Stimulated activated naive B cell treated with anti-CD40 and anti-IgM and Interleukin-4, amounts not matched to agents 10 μg/mL and 1 μg/mL and 100 μg/mL, for 72 hours (primary cell): ENCODE results near the gene GPR132.

Source experiments
- ATAC-seq, 2 donors: fragments of 150-1000 bp; cut with Tn5 transposase; replicated peaks; 2 replicates each; pipeline ENCODE4 v1.10.0; 2021; ENCODE audit warnings: moderate library complexity in 1 of 2
- DNase-seq: peaks from one replicate; pipeline ENCODE4 v3.0.0; 2021
- H3K27ac Mint-ChIP-seq: one replicate; pipeline ENCODE4 v1.8.0; 2022; ENCODE audit warnings: mild to moderate bottlenecking, mixed read lengths
- H3K27me3 Mint-ChIP-seq, 2 donors: one replicate each; pipeline ENCODE4 v1.8.0; 2022; ENCODE audit warnings: mixed read lengths in 2 of 2
- H3K36me3 Mint-ChIP-seq, 2 donors: one replicate each; pipeline ENCODE4 v1.8.0; 2022; ENCODE audit warnings: mixed read lengths in 2 of 2, mild to moderate bottlenecking in 1 of 2
- H3K4me1 Mint-ChIP-seq, 2 donors: one replicate each; pipeline ENCODE4 v1.8.0; 2022; ENCODE audit warnings: mixed read lengths in 2 of 2, mild to moderate bottlenecking in 1 of 2
- H3K4me3 Mint-ChIP-seq, 2 donors: one replicate each; pipeline ENCODE4 v1.8.0; 2022; ENCODE audit warnings: mild to moderate bottlenecking in 2 of 2, mixed read lengths in 2 of 2, moderate library complexity in 1 of 2
- H3K9me3 Mint-ChIP-seq, 2 donors: one replicate each; pipeline ENCODE4 v1.8.0; 2022; ENCODE audit warnings: mixed read lengths in 2 of 2, mild to moderate bottlenecking in 1 of 2

The GPR132 gene

GRCh38 chr14:105095236-105095805, 30.1 kb upstream of the GPR132 start:
- Mint-ChIP-seq H3K27me3 (peaks cover 9 to 25% of the 10 kb centered on the region in 2 donors), H3K27ac (no peak overlapping the region), H3K36me3 (peaks cover 3% of the 10 kb centered on the region in 2 donors), H3K4me1 (peaks cover 18 to 24% of the 10 kb centered on the region in 2 donors), H3K9me3 (peaks cover 4 to 6% of the 10 kb centered on the region in 2 donors), H3K4me3 (no peak overlapping the region)
- DNase-seq (no peak), ATAC-seq (no peak)

GRCh38 chr14:105094193-105094907, 29.1 kb upstream of the GPR132 start:
- Mint-ChIP-seq H3K4me1 (peaks cover 19 to 26% of the 10 kb centered on the region in 2 donors), H3K4me3 (peak overlapping the region; percentile 80 to 91), H3K27ac (peak overlapping the region; percentile 9), H3K9me3 (no peaks in the 10 kb centered on the region), H3K36me3 (no peaks in the 10 kb centered on the region), H3K27me3 (peaks cover 4 to 15% of the 10 kb centered on the region in 2 donors)
- DNase-seq (no peak), ATAC-seq (no peak)

- Mint-ChIP-seq H3K27me3 (peaks cover 5 to 13% of the 10 kb centered on the region in 2 donors), H3K4me3 (peak overlapping the region; percentile 80 to 91), H3K4me1 (peaks cover 21 to 30% of the 10 kb centered on the region in 2 donors), H3K27ac (peak overlapping the region; percentile 67), H3K9me3 (no peaks in the 10 kb centered on the region), H3K36me3 (no peaks in the 10 kb centered on the region)
- ATAC-seq: peak; percentile 79 to 81
- DNase-seq: peak; percentile 71
Measured at GRCh38 chr14:105093431-105094192, 28.4 kb upstream of the GPR132 start.

GRCh38 chr14:105093038-105093430, 27.8 kb upstream of the GPR132 start:
- peaks cover 9 to 17% of the 10 kb centered on the region in 2 donors for H3K27me3 Mint-ChIP-seq
- peak; percentile 48 to 59 for ATAC-seq
- H3K4me3 Mint-ChIP-seq: peak overlapping the region; percentile 87 to 91
- no peaks in the 10 kb centered on the region for H3K36me3 Mint-ChIP-seq
- peak overlapping the region; percentile 92 for H3K27ac Mint-ChIP-seq
- peak; percentile 37 for DNase-seq
- H3K4me1 Mint-ChIP-seq: peaks cover 24 to 34% of the 10 kb centered on the region in 2 donors
- H3K9me3 Mint-ChIP-seq: no peaks in the 10 kb centered on the region

- Mint-ChIP-seq H3K4me1 (peaks cover 24 to 34% of the 10 kb centered on the region in 2 donors), H3K36me3 (no peaks in the 10 kb centered on the region), H3K27me3 (peaks cover 9 to 17% of the 10 kb centered on the region in 2 donors), H3K27ac (peak overlapping the region; percentile 92), H3K4me3 (peak overlapping the region; percentile 87 to 91), H3K9me3 (no peaks in the 10 kb centered on the region)
- DNase-seq (no peak), ATAC-seq (no peak)
Measured at GRCh38 chr14:105092171-105093037, 27.2 kb upstream of the GPR132 start.

GRCh38 chr14:105091517-105092170, 26.4 kb upstream of the GPR132 start:
- Mint-ChIP-seq H3K9me3 (no peaks in the 10 kb centered on the region), H3K27ac (peak overlapping the region; percentile 15), H3K27me3 (peaks cover 9 to 14% of the 10 kb centered on the region in 2 donors), H3K4me3 (no peak overlapping the region), H3K4me1 (peaks cover 26 to 39% of the 10 kb centered on the region in 2 donors), H3K36me3 (no peaks in the 10 kb centered on the region)
- ATAC-seq (no peak), DNase-seq (no peak)

GRCh38 chr14:105091054-105091516, 25.9 kb upstream of the GPR132 start:
- ATAC-seq (no peak), DNase-seq (no peak)
- H3K4me1 Mint-ChIP-seq: peaks cover 28 to 43% of the 10 kb centered on the region in 2 donors
- no peak overlapping the region for H3K27ac Mint-ChIP-seq
- H3K27me3 Mint-ChIP-seq: peaks cover 9% of the 10 kb centered on the region in 2 donors
- no peaks in the 10 kb centered on the region for H3K36me3 Mint-ChIP-seq
- H3K4me3 Mint-ChIP-seq: no peak overlapping the region
- no peaks in the 10 kb centered on the region for H3K9me3 Mint-ChIP-seq

- H3K27me3 Mint-ChIP-seq: peaks cover 9% of the 10 kb centered on the region in 2 donors
- H3K4me1 Mint-ChIP-seq: peaks cover 27 to 43% of the 10 kb centered on the region in 2 donors
- H3K9me3 Mint-ChIP-seq: no peaks in the 10 kb centered on the region
- ATAC-seq: peak; percentile 60 to 64
- H3K27ac Mint-ChIP-seq: peak overlapping the region; percentile 11
- H3K4me3 Mint-ChIP-seq: no peak overlapping the region
- no peaks in the 10 kb centered on the region for H3K36me3 Mint-ChIP-seq
- peak; percentile 77 for DNase-seq
Measured at GRCh38 chr14:105090493-105091053, 25.3 kb upstream of the GPR132 start.

- no peak overlapping the region for H3K27ac Mint-ChIP-seq
- peaks cover 9% of the 10 kb centered on the region in 2 donors for H3K27me3 Mint-ChIP-seq
- no peak overlapping the region for H3K4me3 Mint-ChIP-seq
- DNase-seq: no peak
- H3K9me3 Mint-ChIP-seq: no peaks in the 10 kb centered on the region
- peaks cover 26 to 43% of the 10 kb centered on the region in 2 donors for H3K4me1 Mint-ChIP-seq
- H3K36me3 Mint-ChIP-seq: no peaks in the 10 kb centered on the region
- no peak for ATAC-seq
Measured at GRCh38 chr14:105089746-105090492, 24.7 kb upstream of the GPR132 start.

- no peak overlapping the region for H3K27ac Mint-ChIP-seq
- H3K36me3 Mint-ChIP-seq: no peaks in the 10 kb centered on the region
- ATAC-seq (no peak), DNase-seq (no peak)
- peaks cover 21 to 37% of the 10 kb centered on the region in 2 donors for H3K4me1 Mint-ChIP-seq
- H3K9me3 Mint-ChIP-seq: no peaks in the 10 kb centered on the region
- peaks cover 11 to 13% of the 10 kb centered on the region in 2 donors for H3K27me3 Mint-ChIP-seq
- H3K4me3 Mint-ChIP-seq: no peak overlapping the region
Measured at GRCh38 chr14:105088812-105089745, 23.8 kb upstream of the GPR132 start.

- Mint-ChIP-seq H3K27me3 (peaks cover 16 to 19% of the 10 kb centered on the region in 2 donors), H3K9me3 (no peaks in the 10 kb centered on the region), H3K4me3 (peak overlapping the region; percentile 68 to 84), H3K4me1 (peaks cover 19 to 31% of the 10 kb centered on the region in 2 donors), H3K27ac (peak overlapping the region; percentile 14), H3K36me3 (no peaks in the 10 kb centered on the region)
- no peak for ATAC-seq
- DNase-seq: no peak
Measured at GRCh38 chr14:105087963-105088811, 23.0 kb upstream of the GPR132 start.
